ENCODE data around the gene USP6NL. TPM values are rescaled to one million over a fixed set of nuclear protein-coding genes. Genes with fewer than 3 reads are reported as not detected.

Gene USP6NL
- total RNA-seq, result 11.0 and 13.2 TPM in 2 replicates

DNA sequence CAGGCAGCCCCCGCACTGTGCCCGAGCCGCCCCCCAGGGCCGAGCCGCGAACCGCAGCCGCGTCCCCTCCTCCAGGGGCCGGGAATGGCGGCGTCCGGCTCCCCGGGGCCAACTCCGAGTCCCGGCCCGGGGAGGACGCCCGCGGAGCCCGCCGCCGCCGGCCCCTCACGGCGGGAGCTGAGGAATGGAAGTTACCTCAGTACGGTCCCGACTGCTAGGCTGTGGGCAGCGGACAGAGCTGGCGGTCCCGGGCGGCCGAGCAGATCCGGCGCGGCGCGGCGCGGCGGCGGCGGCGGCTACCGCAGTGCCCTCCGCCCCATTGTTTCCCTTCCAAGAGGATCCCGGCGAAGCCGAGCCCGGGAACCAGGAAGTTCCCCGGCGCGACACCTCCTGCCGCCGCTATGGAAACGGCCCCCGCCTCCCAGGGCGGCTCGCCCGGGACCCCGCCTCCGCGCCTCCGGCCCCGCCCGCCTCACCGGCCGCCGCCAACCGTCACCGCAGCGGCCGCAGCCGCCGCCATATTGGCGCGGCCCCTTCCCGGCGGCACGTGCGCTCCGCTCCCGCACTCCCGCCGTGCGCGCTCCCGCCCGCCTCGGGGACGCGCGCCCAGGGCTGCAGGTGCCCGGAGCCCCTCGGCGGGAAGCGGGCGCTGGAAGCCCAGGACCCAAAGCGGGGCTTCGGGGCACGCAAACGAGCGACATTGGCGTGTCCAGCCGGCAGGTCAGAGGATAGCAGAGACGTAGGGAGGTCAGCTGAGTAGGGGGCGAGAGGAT lies at the start of gene USP6NL:
TSS of gene USP6NL (minus strand) at position 403 of the 773 bp plus-strand sequence. CDS start 14,016 bp downstream, outside the sequence.

Other genes with a start within 250 kb of the USP6NL start
- 4.5 and 6.6 TPM in 2 replicates for gene ECHDC3, start 130.7 kb upstream of the USP6NL start, total RNA-seq
- gene PROSER2, start 211.7 kb upstream of the USP6NL start, total RNA-seq, result 2.0 and 2.1 TPM in 2 replicates